ENCODE results near the gene KRT79.

KRT79 gene

GRCh38 chr12:52832985-52833905, 866 bp downstream of the KRT79 start:
- DNase-seq = no peak

- no peak for DNase-seq
Observed at GRCh38 chr12:52832451-52832850, 1.7 kb downstream of the KRT79 start.

GRCh38 chr12:52831251-52831650, 2.9 kb downstream of the KRT79 start:
- no peak for DNase-seq

- DNase-seq = no peak
Observed at GRCh38 chr12:52829986-52830770, 3.9 kb downstream of the KRT79 start.

GRCh38 chr12:52828591-52829021, 5.5 kb downstream of the KRT79 start:
- DNase-seq = no peak

GRCh38 chr12:52828156-52828555, 6.0 kb downstream of the KRT79 start:
- no peak for DNase-seq

GRCh38 chr12:52827499-52828090, 6.5 kb downstream of the KRT79 start:
- DNase-seq = no peak

- no peak for DNase-seq
Observed at GRCh38 chr12:52826611-52827498, 7.3 kb downstream of the KRT79 start.

- no peak for DNase-seq
Observed at GRCh38 chr12:52825961-52826360, 8.2 kb downstream of the KRT79 start.

GRCh38 chr12:52824741-52825410, 9.2 kb downstream of the KRT79 start:
- no peak for DNase-seq

- no peak for DNase-seq
Observed at GRCh38 chr12:52823761-52824450, 10.2 kb downstream of the KRT79 start.

GRCh38 chr12:52822771-52823510, 11.2 kb downstream of the KRT79 start:
- no peak for DNase-seq

GRCh38 chr12:52821826-52822660, 12.1 kb downstream of the KRT79 start:
- DNase-seq = no peak

- no peak for DNase-seq
Observed at GRCh38 chr12:52821071-52821730, 12.9 kb downstream of the KRT79 start.

- no peak for DNase-seq
Observed at GRCh38 chr12:52820521-52820920, 13.6 kb downstream of the KRT79 start.

GRCh38 chr12:52819731-52820510, 14.2 kb downstream of the KRT79 start:
- DNase-seq = no peak

GRCh38 chr12:52818887-52819420, 15.2 kb downstream of the KRT79 start:
- DNase-seq = no peak

- DNase-seq = no peak
Observed at GRCh38 chr12:52818388-52818787, 15.7 kb downstream of the KRT79 start.

All from NCI-H1048 (cell line).